Measurements from ENCODE around the gene OR5C1.

GRCh38 chr9:122820490-122820845 lies 31.7 kb downstream of the OR5C1 start:
- TF ChIP-seq CTCF (IDR thresholded peaks at IDR 0.05; ENCODE audit: poor library complexity) (no peak), EZH2 (IDR thresholded peaks at IDR 0.05; ENCODE audit: borderline replicate concordance) (no peak), EZH2phosphoT487 (IDR thresholded peaks at IDR 0.05; ENCODE audit: low read depth, severe bottlenecking, unreplicated experiment) (no peak)

All from hepatocyte (in vitro differentiated cells).